SJCRH30 (cell line): ENCODE data around the gene ARHGAP21. TPM values are rescaled to one million over a fixed set of nuclear protein-coding genes. Genes with fewer than 3 reads are reported as not detected.
"Not testable (repeated sequence)": the region's sequence is repeated elsewhere in the genome, so short reads cannot be mapped to it uniquely, and the experiment has no call there.

Experiments used
- DNase-seq, 2 experiments: peaks; one replicate each; pipeline ENCODE4 v3.0.0-alpha.2; 2015 to 2020
- H3K27ac ChIP-seq: fragments of 250-450 bp; sonication (Bioruptor Pico); 2 replicates; pipeline ENCODE4 v1.5.1; 2020; ENCODE audit warnings: mild to moderate bottlenecking, moderate library complexity
- H3K27me3 ChIP-seq: fragments of 250-450 bp; sonication (Bioruptor Pico); 2 replicates; pipeline ENCODE4 v1.5.1; 2020; ENCODE audit warnings: mild to moderate bottlenecking, moderate library complexity
- H3K36me3 ChIP-seq: fragments of 250-450 bp; sonication (Bioruptor Pico); 2 replicates; pipeline ENCODE4 v1.5.1; 2020; ENCODE audit warnings: mild to moderate bottlenecking, moderate library complexity
- H3K4me1 ChIP-seq: fragments of 250-450 bp; sonication (Bioruptor Pico); 2 replicates; pipeline ENCODE4 v1.5.1; 2020; ENCODE audit warnings: mild to moderate bottlenecking, moderate library complexity
- H3K4me3 ChIP-seq: fragments of 250-450 bp; sonication (Bioruptor Pico); 2 replicates; pipeline ENCODE4 v1.5.1; 2020; ENCODE audit warnings: mild to moderate bottlenecking, moderate library complexity
- H3K9me3 ChIP-seq: fragments of 250-450 bp; sonication (Bioruptor Pico); replicated peaks from 2 replicates; pipeline ENCODE4 v1.5.1; 2020; ENCODE audit warnings: mild to moderate bottlenecking, moderate library complexity
- total RNA-seq: library from RNA; depleted of rRNA; stranded (reverse); fragments of >200 nt; shearing (Covaris generic); gene quantifications from 2 replicates; pipeline ENCODE4 v1.2.3, GENCODE V29; 2014; rRNA removed

The ARHGAP21 gene
- total RNA-seq: 38.0 and 48.7 TPM in 2 replicates

DNA sequence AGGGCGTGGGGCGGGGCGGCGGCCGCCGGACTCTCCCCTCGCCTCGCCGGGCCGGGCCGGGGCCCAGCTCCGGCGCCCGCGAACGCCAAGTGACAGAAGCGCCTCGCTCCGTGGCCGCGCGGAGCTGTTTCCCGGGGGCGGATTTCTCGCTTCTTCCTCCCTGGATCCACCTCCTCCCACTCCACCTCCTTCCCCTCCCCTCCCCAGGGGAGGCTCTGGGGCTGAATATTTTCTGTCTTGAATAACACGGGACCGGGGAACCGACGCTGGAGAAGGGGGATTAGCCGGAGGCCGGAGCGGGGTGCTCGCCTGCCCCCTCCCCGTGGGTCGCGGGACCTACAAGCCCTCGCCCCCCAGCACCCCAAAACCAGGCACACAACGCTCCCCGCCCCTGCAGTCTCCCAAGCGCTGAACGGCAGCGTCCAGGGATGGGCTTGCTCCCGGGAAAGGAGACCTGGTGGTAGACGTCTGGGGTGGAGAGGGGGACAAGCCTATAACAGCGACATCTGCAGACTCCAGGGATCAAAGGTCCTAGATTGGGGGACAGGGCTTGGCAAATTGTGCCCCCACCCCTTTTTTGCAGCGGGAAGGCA is at the start of gene ARHGAP21:
ARHGAP21 (minus strand) TSS at position 100 of the 593 bp plus-strand sequence. CDS start 1,988 bp downstream, outside the sequence.
- Histone ChIP-seq H3K4me1 (peaks cover 17% of the 10 kb centered on the region), H3K36me3 (no peaks in the 10 kb centered on the region), H3K9me3 (no peaks in the 10 kb centered on the region), H3K27ac (peak within 1 kb of the TSS; percentile 85), H3K4me3 (peak within 1 kb of the TSS; percentile 98), H3K27me3 (no peaks in the 10 kb centered on the region)
- DNase-seq: peak; percentile 71 to 74

DNA sequence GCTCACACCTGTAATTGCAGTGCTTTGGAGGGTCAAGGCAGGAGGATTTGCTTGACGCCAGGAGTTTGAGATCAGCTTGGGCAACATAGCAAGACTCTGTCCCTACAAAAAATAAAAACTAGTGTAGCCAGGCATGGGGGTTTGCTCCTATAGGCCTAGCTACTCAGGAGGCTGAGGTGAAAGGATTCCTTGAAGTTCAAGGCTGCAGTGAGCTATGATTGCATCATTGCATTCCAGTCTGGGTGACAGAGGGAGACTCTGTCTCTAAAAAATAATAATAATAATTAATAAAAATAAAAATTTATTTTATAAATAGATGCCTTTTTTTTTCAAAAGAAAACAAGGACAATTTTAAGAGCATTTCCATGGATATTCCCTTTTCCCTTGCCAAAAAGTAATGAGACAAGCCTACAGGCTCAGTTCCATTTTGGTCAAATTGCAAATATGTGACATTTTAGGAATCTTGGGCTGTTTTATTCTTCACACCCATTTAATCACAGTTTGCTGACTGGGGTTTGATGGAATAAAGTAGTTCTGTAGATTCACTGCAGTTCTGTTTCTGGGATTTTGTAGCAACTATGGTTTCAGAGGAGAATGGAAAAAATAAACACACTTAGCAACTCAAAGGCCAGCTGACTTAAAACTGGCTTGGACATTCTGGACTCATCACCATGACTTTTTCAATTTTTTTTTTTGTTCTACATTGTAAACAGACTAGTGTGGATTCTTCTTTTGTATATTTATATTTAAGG is 48.4 kb upstream of the ARHGAP21 start:
- Histone ChIP-seq H3K36me3 (no peaks in the 10 kb centered on the region), H3K27ac (no peak overlapping the region), H3K4me3 (no peak overlapping the region), H3K4me1 (no peaks in the 10 kb centered on the region), H3K9me3 (no peaks in the 10 kb centered on the region; the same call in 1 of the 2 replicates), H3K27me3 (no peaks in the 10 kb centered on the region)
- DNase-seq: no peak

DNA sequence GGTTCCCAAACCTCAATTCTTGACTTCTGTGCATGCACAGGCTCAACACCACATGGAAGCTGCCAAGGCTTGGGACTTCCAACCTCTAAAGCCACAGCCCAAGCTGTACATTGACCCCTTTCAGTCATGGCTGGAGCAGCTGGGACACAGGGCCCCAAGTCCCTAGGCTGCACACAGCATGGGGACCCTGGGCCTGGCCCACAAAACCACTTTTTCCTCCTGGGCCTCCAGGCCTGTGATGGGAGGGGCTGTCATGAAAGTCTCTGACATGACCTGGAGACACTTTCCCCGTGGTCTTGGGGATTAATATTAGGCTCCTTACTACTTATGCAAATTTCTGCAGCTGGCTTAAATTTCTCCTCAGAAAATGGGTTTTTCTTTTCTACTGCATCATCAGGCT is 41.3 kb upstream of the ARHGAP21 start:
- not testable (repeated sequence) for H3K27ac ChIP-seq, H3K36me3 ChIP-seq, H3K9me3 ChIP-seq, H3K4me3 ChIP-seq, H3K27me3 ChIP-seq, DNase-seq
- peaks cover 11% of the 10 kb centered on the region; the same call in 1 of the 2 replicates for H3K4me1 ChIP-seq

DNA sequence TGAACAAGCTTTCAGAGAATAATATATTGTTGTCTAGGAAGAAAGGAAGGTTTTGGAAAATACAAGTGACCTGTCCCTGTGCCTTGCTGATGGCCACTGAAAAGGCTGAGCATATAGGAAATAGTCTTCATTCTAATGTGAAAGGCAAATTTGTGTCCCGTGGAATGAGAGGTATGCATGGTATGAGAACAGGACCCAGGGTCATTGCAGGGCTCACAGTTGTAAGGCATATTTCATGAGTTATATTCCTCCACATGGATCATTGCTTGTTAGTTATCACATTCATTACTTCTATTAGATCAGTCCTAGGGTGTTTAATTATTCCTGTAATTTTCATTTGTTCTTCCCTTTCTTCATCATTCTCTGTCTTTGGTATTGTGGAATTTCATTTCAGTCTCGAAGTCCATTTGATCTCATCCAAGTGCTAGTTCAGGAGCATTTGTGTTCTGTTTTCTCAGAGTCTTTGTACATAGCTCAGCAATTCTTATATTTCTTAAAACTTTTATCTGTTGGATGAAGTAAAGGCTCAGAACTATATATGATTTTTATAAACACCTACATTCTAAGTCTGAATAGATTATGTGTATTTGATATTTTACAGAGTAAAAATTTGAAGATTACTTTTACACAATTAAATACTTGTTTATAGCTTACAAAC is 39.4 kb upstream of the ARHGAP21 start:
- Histone ChIP-seq H3K4me3 (no peak overlapping the region), H3K27ac (no peak overlapping the region; the same call in 1 of the 2 replicates), H3K36me3 (no peaks in the 10 kb centered on the region), H3K27me3 (no peaks in the 10 kb centered on the region), H3K4me1 (peaks cover 11% of the 10 kb centered on the region; the same call in 1 of the 2 replicates), H3K9me3 (no peaks in the 10 kb centered on the region)
- DNase-seq: peak in 1 of 2 experiments; percentile 12

DNA sequence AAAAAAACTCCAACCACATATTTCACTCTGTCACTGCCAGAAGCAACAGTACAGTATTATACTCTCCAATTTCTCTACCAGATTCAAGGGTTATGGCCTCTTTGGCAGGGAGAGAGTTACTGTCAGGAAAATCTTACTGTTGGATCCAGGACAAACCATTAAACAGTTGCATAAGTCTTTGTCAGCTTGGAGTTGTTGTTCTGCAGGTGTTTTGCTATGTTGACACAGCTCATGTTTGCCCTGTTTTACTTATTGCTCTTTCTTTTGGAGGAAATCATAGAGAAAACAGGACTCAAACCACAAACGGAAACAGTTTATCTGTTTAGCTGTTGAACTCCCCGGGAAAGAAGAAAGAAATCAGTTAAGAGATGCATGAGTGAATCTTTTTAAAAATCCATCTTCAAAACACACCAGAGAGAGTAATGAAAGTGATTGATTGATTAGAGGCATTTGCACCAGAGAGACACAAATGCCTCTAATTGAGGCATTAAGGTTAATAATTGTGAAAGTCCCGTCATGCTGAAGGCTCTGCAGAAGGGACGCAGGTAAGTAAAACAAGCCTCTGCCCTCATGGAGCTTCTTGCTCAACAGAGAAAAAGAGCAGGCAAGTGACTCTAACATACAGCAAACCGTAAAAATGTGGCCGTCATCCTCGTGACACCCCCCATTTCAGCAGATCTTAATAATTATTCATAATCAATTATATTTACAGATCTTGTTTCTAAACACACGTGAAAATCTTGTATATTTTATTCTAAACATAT is 38.7 kb upstream of the ARHGAP21 start:
- Histone ChIP-seq H3K27ac (no peak overlapping the region; the same call in 1 of the 2 replicates), H3K36me3 (no peaks in the 10 kb centered on the region), H3K4me3 (no peak overlapping the region), H3K27me3 (no peaks in the 10 kb centered on the region), H3K9me3 (no peaks in the 10 kb centered on the region), H3K4me1 (peaks cover 11% of the 10 kb centered on the region; the same call in 1 of the 2 replicates)
- no peak for DNase-seq

DNA sequence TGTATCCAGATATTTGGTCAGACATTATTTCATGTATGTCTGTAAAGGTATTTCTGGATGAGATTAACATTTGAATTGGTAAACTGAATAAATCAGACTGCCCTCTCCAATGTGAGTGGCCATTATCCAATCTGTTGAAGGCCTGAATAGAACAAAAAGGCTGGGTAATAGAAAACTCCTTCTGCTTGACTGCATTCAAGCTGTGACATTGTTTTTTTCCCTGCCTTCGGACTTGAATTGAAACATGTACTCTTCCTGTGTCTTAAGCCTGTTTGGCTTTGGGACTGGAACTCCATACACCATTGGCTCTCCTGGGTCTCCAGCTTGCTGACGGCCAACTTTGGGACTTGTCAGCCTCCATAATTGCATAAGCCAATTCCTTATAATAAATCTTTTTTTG is 36.0 kb upstream of the ARHGAP21 start:
- Histone ChIP-seq H3K4me3 (no peak overlapping the region), H3K27ac (no peak overlapping the region), H3K9me3 (no peaks in the 10 kb centered on the region), H3K36me3 (no peaks in the 10 kb centered on the region), H3K4me1 (peaks cover 11% of the 10 kb centered on the region; the same call in 1 of the 2 replicates), H3K27me3 (no peaks in the 10 kb centered on the region)
- DNase-seq: no peak

DNA sequence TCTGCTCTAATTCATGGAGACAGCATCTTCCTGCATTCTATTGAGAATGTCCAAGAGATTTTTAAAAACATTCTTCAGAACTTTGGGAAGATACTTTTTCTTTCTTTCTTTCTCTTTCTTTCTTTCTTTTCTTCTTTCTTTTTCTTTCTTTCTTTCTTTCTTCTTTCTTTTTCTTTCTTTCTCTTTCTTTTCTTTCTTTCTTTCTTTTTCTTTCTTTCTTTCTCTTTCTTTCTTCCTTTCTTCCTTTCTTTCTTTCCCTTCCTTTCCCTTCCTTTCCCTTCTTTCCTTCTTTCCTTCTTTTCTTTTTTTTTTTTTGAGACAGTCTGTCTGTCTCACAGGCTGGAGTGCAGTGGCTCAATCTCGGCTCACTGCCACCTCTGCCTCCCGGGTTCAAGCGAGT is 34.6 kb upstream of the ARHGAP21 start:
- not testable (repeated sequence) for H3K4me1 ChIP-seq, H3K27ac ChIP-seq, H3K4me3 ChIP-seq, H3K27me3 ChIP-seq, H3K36me3 ChIP-seq, DNase-seq, H3K9me3 ChIP-seq

DNA sequence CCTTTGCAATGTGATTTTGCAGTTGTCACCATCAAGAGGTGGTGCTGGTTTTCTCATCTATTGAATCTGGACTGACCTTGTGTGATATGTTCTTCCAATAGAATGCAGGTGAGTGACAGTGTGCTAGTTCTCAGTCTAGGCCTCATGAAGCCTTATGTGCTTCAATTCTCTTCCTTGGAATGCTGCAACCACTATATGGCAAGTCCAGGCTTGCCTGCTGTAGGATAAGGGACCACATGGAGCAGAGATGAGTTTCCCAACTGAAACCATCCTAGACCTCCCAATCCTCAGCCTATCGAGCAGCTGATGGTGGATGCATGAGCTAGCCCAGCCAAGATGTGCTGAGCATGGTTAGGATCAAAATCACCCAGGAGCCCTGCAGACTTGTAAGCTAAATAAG is 32.6 kb upstream of the ARHGAP21 start:
- no peaks in the 10 kb centered on the region for H3K9me3 ChIP-seq
- no peak for DNase-seq
- H3K27ac ChIP-seq: no peak overlapping the region
- H3K4me3 ChIP-seq: no peak overlapping the region
- H3K4me1 ChIP-seq: no peaks in the 10 kb centered on the region
- no peaks in the 10 kb centered on the region for H3K36me3 ChIP-seq
- H3K27me3 ChIP-seq: no peaks in the 10 kb centered on the region

DNA sequence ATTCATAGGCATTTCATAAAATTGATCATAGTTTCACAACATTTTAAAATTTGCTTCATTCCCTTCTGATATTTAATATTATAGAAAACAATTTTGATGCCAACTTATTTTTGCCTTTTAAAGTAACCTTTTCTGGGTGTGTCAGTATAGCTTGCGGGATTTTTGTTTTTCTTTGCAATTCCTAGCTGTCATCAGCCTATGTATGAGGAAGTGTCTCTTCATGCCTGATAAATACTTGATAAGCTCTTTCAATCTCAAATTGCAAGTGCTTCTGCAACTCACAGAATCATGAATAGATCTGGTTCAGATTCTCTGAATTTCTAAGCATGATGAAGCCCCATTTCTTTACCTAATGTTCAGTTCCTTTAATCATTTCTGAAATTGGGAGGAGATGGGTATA is 28.0 kb upstream of the ARHGAP21 start:
- Histone ChIP-seq H3K4me3 (no peak overlapping the region), H3K27ac (no peak overlapping the region), H3K36me3 (no peaks in the 10 kb centered on the region), H3K4me1 (no peaks in the 10 kb centered on the region), H3K9me3 (no peaks in the 10 kb centered on the region), H3K27me3 (no peaks in the 10 kb centered on the region)
- no peak for DNase-seq

DNA sequence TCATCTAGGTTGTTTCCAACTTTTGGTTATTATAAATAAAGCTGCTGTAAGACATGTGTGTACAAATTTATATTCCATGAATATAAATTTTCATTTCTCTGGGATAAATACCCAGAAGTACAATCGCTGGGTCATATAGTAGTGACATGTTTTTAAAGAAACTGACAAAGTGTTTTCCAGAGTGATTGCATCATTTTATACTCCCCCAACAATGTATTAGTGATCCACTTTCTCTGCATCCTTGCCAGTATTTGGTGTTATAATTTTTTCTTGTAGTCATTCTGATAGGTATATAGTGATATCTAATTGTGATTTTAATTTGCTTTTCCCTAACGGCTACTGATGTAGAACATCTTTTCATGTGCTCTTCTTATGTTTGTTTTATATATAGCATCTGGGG is 27.0 kb upstream of the ARHGAP21 start:
- H3K4me3 ChIP-seq: no peak overlapping the region
- no peaks in the 10 kb centered on the region for H3K4me1 ChIP-seq
- H3K36me3 ChIP-seq: no peaks in the 10 kb centered on the region
- no peak overlapping the region for H3K27ac ChIP-seq
- H3K9me3 ChIP-seq: no peaks in the 10 kb centered on the region
- no peak for DNase-seq
- H3K27me3 ChIP-seq: no peaks in the 10 kb centered on the region

DNA sequence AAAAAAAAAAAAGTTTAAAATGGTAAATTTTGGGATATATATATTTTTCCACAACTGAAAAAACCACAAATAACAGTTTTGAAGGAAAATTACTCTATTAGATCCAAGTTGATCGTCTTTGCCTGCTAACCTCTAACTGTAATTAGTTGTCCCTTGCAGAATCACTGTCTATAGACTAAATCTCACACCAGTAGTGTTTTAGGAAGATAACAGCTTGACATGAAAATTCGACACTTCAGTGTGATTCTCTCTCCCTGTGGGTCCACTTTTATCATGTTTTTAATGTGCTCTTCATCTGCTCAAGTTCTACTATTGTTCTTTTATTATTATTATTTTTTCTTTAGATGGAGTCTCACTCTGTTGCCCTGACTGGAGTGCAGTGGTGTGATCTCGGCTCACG is 24.5 kb upstream of the ARHGAP21 start:
- Histone ChIP-seq H3K27ac (no peak overlapping the region), H3K9me3 (no peaks in the 10 kb centered on the region), H3K27me3 (no peaks in the 10 kb centered on the region), H3K4me3 (no peak overlapping the region), H3K36me3 (no peaks in the 10 kb centered on the region), H3K4me1 (no peaks in the 10 kb centered on the region)
- no peak for DNase-seq

DNA sequence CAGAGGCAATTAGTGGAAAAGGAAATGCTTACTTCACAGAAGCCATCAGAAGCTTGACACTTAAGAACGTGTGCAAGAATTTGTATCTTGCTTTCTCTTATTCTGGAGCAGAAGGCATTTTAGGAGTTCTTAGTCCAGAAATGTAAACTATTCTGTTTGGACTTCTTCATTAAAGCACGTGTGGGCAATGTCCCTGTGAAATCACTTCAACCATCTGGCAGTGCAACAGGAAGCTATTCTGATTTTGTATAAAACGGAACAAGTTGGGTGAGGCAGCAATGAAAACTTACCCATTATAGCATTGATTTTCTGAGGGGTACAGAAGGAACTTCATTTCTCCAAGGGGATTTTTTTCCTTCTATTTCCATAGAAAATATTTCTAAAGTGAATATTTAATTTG is 21.3 kb upstream of the ARHGAP21 start:
- no peak for DNase-seq
- Histone ChIP-seq H3K27ac (no peak overlapping the region), H3K36me3 (no peaks in the 10 kb centered on the region), H3K27me3 (no peaks in the 10 kb centered on the region), H3K4me3 (no peak overlapping the region), H3K9me3 (no peaks in the 10 kb centered on the region; the same call in 1 of the 2 replicates), H3K4me1 (no peaks in the 10 kb centered on the region)

DNA sequence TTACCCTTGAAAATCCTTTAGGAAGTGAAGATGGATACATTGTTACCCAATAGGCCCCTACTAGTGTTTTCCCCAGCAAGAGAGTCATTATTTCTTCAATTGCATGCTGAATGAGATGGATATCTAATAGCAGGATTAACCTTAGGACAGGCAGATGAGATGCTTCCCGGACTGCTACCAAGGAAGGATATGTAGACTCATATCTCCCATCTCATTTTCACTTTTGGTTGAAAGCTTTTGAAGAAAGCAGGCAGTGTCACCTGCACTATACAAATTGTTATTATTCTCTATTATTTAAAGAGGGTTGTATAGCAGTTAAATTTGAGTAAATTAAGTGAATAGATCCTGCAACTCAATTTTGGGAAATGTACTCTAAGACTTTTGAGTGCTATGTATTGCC is 17.0 kb upstream of the ARHGAP21 start:
- DNase-seq: no peak
- H3K36me3 ChIP-seq: no peaks in the 10 kb centered on the region

DNA sequence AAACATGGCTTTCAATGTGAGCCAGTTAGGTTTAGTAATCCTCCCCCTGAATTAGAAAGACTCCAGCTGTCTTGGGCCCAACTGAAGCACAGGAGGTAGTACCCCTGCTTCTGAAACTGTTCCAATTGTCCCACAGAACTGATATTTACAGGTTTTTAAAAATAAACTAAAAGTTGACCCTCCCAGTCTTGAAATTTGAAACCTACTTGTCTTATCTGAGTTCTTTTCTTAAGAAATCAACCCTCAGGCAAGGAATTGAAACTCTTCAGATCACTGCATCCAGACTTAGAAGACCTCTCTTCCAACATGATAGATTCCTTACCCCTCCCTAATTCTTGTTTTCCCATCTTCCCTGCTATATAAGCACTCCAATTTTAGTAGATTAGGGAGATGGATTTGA is 13.3 kb upstream of the ARHGAP21 start:
- H3K4me3 ChIP-seq: no peak overlapping the region
- H3K27me3 ChIP-seq: no peaks in the 10 kb centered on the region
- no peaks in the 10 kb centered on the region; the same call in 1 of the 2 replicates for H3K9me3 ChIP-seq

More for the DNA sequence above, 17.0 kb upstream of the ARHGAP21 start:
- no peaks in the 10 kb centered on the region for H3K4me1 ChIP-seq
- no peaks in the 10 kb centered on the region; the same call in 1 of the 2 replicates for H3K9me3 ChIP-seq
- H3K27me3 ChIP-seq: no peaks in the 10 kb centered on the region
- no peak overlapping the region for H3K4me3 ChIP-seq
- no peak overlapping the region for H3K27ac ChIP-seq

More for the DNA sequence above, 13.3 kb upstream of the ARHGAP21 start:
- no peak for DNase-seq
- Histone ChIP-seq H3K4me1 (no peaks in the 10 kb centered on the region), H3K27ac (no peak overlapping the region), H3K36me3 (no peaks in the 10 kb centered on the region)
